Glutamatergic neuron (in vitro differentiated cells): ENCODE results near the gene SLC5A10. TPM values are rescaled to one million over a fixed set of nuclear protein-coding genes. Genes with fewer than 3 reads are reported as not detected.

Experiments
- DNase-seq: peaks from one replicate; pipeline ENCODE4 v3.0.0; 2022
- H3K27ac Mint-ChIP-seq: one replicate; pipeline ENCODE4 v1.8.0; 2020; ENCODE audit warnings: mild to moderate bottlenecking, mixed read lengths, inconsistent platforms; ENCODE audit not compliant: unreplicated experiment
- H3K27me3 Mint-ChIP-seq: one replicate; pipeline ENCODE4 v1.8.0; 2020; ENCODE audit warnings: mild to moderate bottlenecking, moderate library complexity, mixed read lengths, inconsistent platforms; ENCODE audit not compliant: unreplicated experiment
- H3K36me3 Mint-ChIP-seq: one replicate; pipeline ENCODE4 v1.8.0; 2020; ENCODE audit warnings: mild to moderate bottlenecking, mixed read lengths, inconsistent platforms; ENCODE audit not compliant: unreplicated experiment
- H3K4me1 Mint-ChIP-seq: one replicate; pipeline ENCODE4 v1.8.0; 2020; ENCODE audit warnings: mild to moderate bottlenecking, low read depth, mixed read lengths, inconsistent platforms; ENCODE audit not compliant: unreplicated experiment
- H3K4me3 Mint-ChIP-seq: one replicate; pipeline ENCODE4 v1.8.0; 2020; ENCODE audit warnings: mild to moderate bottlenecking, mixed read lengths, inconsistent platforms; ENCODE audit not compliant: unreplicated experiment
- H3K9me3 Mint-ChIP-seq: one replicate; pipeline ENCODE4 v1.8.0; 2020; ENCODE audit warnings: mild to moderate bottlenecking, moderate library complexity, mixed read lengths, inconsistent platforms; ENCODE audit not compliant: unreplicated experiment
- CTCF ChIP-seq: fragments of 200-600 bp; sonication (generic); IDR thresholded peaks from one replicate; pipeline ENCODE4 v1.5.0; 2021; ENCODE audit not compliant: partially characterized antibody, unreplicated experiment
- total RNA-seq: library from RNA; stranded (reverse); fragmentation: NEBNext Ultra II Directional; extraction: Animal tissue kit (Norgen Biotek cat#: 25700); gene quantifications from one replicate; pipeline ENCODE4 v1.2.1, GENCODE V29; 2021; ENCODE audit not compliant: unreplicated experiment

The SLC5A10 gene
- total RNA-seq, 1 donor from 2014 or later = not detected

DNA sequence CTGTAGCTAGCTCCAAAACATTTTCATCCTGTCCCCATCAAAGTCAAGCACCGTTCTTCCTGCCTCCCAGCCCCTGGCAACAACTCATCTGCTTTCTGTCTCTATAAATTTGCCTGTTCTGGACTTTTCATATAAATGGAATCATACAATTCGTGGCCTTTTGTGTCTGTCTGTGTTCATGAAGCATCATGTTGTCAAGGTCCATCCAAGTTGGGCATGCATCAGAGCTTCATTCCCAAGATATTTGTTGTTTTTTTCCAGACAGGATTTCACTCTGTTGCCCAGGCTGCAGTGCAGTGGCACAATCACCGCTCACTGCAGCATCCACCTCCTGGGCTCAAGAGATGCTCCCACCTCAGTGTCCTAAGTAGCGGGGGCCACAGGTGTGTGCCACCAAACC, 5.9 kb downstream of the SLC5A10 start:
- Mint-ChIP-seq H3K36me3 (no peaks in the 10 kb centered on the region), H3K27ac (no peak overlapping the region), H3K9me3 (peaks cover 1% of the 10 kb centered on the region), H3K4me1 (peaks cover 9% of the 10 kb centered on the region), H3K4me3 (no peak overlapping the region), H3K27me3 (peaks cover 7% of the 10 kb centered on the region)
- TF ChIP-seq CTCF = no peak
- no peak for DNase-seq

- no peak for DNase-seq
- Mint-ChIP-seq H3K4me1 (peaks cover 9% of the 10 kb centered on the region), H3K27me3 (peaks cover 7% of the 10 kb centered on the region), H3K9me3 (peaks cover 1% of the 10 kb centered on the region), H3K27ac (no peak overlapping the region), H3K4me3 (no peak overlapping the region), H3K36me3 (no peaks in the 10 kb centered on the region)
- no peak for TF ChIP-seq CTCF
These were observed 6.6 kb downstream of the SLC5A10 start for GRCh38 chr17:18958611-18959010.

DNA sequence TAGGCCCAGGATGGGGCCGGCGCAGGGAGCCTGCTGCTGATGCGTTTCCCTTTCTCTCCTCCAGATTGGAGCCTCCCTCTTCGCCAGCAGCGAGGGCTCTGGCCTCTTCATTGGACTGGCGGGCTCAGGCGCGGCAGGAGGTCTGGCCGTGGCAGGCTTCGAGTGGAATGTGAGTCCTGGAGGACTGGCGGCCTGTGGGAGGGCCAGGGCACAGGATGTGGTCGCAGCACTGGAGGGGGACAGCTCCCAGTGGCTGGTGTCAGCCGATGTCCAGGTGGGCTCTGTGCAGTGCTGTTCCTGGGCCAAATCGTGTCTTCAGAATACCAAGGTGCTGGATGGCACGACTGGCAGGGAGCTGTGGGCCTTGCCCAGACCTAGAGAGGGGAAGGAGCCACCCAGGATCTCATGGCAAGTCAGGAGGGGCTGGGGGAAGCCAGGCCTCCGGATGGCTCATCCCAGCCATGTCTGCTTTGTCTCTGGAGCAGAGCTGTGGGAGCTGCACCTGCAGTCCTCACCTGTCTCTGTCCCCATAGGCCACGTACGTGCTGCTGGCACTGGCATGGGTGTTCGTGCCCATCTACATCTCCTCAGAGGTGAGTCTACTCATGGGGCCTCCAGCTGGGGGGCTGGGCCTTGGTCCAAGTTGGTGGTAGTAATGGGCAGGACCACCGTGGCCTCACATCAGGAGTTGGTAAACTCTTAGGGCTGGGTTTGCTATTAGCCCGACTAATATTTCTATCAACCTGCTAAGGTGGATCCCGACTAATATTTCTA, 7.3 kb downstream of the SLC5A10 start:
- no peak for DNase-seq
- no peak overlapping the region for H3K27ac Mint-ChIP-seq
- peaks cover 7% of the 10 kb centered on the region for H3K27me3 Mint-ChIP-seq
- H3K4me3 Mint-ChIP-seq = no peak overlapping the region
- no peak for TF ChIP-seq CTCF
- peaks cover 3% of the 10 kb centered on the region for H3K9me3 Mint-ChIP-seq
- H3K4me1 Mint-ChIP-seq = peaks cover 9% of the 10 kb centered on the region
- H3K36me3 Mint-ChIP-seq = no peaks in the 10 kb centered on the region

DNA sequence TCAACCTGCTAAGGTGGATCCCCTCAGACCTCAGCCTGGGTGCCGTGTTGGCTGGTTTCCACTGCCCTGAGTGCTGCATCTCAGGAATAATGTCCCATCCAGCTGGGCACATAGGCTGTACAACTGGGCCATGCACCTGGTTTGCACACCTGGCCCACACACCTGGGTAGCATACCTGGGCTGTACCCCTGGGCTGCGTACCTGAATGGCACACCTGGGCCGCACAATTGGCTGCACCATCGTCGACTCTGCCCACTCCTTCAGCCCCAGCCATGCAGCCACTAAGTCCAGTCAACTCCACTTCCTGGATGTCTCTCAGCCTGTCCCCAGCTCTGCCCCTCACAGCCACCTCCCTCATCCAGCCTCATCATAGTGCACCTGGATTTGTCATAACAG, 7.9 kb downstream of the SLC5A10 start:
- no peaks in the 10 kb centered on the region for H3K36me3 Mint-ChIP-seq

More for the DNA sequence above, 7.9 kb downstream of the SLC5A10 start:
- no peak overlapping the region for H3K4me3 Mint-ChIP-seq
- no peak for TF ChIP-seq CTCF
- H3K9me3 Mint-ChIP-seq = peaks cover 3% of the 10 kb centered on the region
- peaks cover 7% of the 10 kb centered on the region for H3K27me3 Mint-ChIP-seq
- peaks cover 9% of the 10 kb centered on the region for H3K4me1 Mint-ChIP-seq
- DNase-seq = no peak
- no peak overlapping the region for H3K27ac Mint-ChIP-seq
